Endothelial cell of hepatic sinusoid (primary cell): ENCODE data around the gene TMEM176B.

Source experiments
- in situ Hi-C: cut with HindIII; loops from 2 replicates; pipeline ENCODE4 v1.10.0; 2017; ENCODE audit warnings: low sequenced_read_pairs

Gene TMEM176B

DNA sequence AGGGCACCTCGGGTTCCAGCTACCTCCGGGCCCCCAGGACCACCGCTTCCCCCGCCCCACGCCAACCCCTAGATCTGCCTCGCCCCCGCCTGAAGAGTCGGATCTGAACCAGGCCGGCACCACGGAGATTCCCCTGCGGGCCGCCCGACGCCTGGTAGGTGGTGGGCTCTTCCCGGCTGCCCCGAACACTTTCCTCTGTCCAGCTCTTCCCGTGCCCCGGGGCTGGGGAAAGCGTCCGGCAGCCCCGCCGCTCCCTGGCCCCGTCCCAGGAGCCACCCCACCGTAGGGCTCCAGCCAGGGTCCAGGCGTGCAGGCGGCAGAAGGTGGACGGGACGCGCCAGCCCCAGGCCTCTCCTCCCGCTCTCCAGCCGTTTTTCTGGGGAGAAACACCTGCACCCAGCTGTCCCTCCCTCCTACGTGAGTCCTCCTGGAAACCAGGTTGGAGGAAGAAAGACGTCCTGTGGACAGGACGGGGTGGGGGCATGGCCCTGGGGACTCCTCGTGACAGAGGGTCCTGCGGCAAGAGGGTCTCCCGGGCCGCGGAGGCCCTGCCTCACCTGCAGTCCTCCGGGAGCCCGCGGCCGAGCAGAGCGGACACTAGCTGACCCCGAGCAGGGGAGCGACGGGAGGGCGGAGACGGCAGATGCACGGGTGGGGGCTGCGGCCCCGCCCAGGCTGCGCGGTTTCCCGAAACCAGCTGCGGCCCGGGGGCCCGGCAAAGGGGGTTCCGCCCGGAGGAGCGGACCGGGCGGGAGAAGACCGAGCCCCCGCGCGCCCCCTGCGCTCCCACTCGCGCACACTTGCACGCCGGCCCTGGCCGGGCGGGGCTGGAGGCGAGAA, at the start of gene TMEM176B:
TMEM176B (minus strand) TSS at position 624 of the 840 bp plus-strand sequence. CDS start 3,795 bp downstream, outside the sequence.
- in situ Hi-C loops = loop anchor here (5.0 kb wide), 1 partner anchor 37 kb away; no protein-coding TSS in a partner anchor

DNA sequence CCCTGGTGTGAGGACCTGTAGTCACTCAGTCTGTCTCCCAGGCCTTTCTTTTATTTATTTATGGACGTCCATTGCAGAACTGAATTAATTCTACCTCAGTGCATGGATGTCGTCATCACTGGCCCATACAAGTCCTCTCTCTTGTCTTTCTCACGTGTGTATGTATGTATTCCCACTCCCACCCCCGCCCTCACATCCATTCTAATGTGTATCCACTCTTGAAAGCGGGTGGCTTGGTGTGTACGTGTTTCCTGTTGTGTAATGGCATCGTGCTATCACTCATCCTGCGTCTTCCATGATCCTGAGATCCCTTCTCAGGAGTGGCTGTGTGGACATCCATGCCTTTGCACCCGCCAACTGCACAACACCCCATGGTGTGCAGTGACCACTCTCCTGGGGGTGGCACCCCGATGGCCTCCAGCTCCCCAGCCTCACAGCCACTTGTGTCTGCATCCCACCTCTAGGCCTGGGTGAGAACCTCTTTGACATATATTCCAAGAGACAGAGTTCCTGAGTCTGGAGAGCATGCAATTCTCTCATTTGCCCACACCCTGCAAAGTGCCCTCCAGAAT, 49.1 kb upstream of the TMEM176B start:
- in situ Hi-C loops = no loop called here

DNA sequence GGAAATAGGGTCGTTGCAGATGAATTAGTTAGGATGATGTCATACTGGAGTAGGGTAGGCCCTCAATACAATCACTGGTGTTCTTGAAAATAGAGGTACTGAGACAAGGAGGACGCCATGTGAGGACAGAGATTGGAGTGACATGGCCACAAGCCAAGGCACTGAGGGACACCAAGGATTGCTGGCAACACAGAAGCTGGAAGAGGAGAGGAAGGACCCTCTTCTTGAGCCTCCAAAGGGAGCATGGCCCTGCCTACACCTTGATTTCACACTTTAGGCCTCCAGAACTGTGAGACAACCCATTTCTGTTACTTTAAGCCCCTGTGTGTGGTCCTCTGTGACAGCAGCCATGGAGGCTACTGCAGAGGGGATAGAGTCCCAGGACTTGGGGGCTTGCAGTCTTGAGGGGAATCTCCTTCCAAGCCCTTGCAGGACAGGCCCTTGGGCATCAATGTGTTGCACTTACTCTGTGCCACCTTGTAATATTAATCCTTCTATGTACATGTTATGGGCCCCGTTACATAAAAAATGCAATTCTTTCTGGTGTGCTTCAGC, 48.5 kb upstream of the TMEM176B start:
- in situ Hi-C loops = no loop called here

DNA sequence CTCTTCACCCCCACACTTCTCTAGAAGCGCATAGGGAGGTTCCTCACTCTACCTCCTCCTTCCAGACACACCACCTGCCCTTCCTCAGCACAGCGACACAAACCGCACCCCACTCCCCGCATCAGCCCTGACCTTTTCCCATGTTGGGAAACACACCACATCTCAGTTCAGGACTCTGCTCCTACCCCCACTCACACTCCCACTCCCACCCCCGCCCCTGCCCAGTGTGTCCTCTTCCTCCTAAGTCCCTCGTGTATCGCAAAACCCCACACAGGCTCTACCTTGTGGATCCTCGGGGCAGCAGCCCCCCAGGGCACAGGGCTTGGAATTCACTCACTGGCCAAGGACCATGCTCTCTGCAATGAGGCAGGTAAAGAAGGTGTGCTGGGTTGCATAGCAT, 47.9 kb upstream of the TMEM176B start:
- in situ Hi-C loops = no loop called here

GRCh38 chr7:150847536-150847935, 47.4 kb upstream of the TMEM176B start:
- in situ Hi-C loops = no loop called here

DNA sequence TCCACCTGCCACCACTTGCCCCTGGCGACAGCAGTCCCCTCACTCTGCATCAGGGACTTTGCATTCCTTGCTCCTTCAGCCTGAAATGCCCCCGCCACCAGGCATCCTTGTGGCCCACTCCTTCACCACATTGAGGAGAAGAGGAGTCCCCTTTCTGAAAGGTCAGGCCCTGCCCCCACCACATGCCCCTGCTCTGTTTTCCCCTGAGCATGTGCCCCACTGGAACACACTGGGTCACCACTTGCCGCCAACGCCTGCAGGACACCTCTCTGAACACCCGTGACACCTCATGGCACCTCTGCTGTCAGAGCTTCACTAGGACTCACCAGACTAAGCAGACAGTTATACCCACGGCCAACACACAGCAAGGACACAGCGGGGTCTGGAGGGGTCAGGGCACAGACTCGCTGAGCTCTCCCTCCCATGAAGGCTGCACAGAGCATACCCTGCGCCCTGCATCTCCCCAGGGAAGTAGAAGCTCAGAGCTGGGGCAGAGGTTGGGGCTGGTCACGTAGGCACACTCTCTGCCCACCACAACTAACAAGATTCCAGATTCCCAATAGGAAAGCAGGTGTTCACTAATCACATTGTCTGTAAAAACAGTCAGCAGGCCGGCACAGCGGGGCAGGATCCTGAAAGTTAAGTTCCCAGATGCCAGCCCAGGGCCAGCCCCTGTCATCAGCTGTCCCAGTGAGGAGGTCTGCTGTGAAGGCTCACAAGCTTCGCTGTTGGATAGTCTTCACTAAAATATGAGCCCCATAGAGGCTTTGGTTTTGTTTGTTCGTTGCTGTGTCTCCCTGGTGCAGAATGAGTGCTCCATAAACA, 46.3 kb upstream of the TMEM176B start:
- in situ Hi-C loops = no loop called here

DNA sequence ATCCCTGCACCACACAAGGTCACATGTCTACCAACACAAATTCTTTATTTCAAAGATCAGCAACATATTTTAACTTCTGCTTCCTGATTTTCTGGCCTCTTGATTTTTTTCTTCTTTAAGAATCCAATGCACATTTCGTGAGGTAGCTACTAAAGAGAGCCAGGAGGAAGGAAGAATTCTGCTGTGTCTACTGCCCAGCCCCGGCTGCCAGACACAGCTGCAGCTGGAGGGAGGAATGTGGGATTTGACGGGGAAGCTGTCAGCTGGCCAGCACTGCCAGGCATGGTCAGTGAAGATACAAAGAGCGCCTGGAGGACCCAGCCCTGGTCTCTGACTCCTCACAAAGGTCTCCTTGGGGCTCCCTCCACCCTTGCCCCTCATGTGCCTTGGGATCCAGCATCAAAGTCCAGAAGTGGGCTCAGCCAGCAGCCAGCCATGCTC, 45.3 kb upstream of the TMEM176B start:
- in situ Hi-C loops = no loop called here

- in situ Hi-C loops = no loop called here
Measured at GRCh38 chr7:150842716-150843115, 42.6 kb upstream of the TMEM176B start.

- in situ Hi-C loops = no loop called here
Measured at GRCh38 chr7:150842018-150842417, 41.9 kb upstream of the TMEM176B start.

- in situ Hi-C loops = loop anchor here (5.0 kb wide), 1 partner anchor 37 kb away; the partner anchor contains the start of genes TMEM176A and TMEM176B
Measured at GRCh38 chr7:150838965-150839650, 38.9 kb upstream of the TMEM176B start.

- in situ Hi-C loops = loop anchor here (5.0 kb wide), 1 partner anchor 33 kb away; the partner anchor contains the start of genes TMEM176A and TMEM176B
Measured at GRCh38 chr7:150835702-150836280, 35.6 kb upstream of the TMEM176B start.

GRCh38 chr7:150835019-150835418, 34.9 kb upstream of the TMEM176B start:
- in situ Hi-C loops = loop anchor here (5.0 kb wide), 1 partner anchor 33 kb away; the partner anchor contains the start of genes TMEM176A and TMEM176B

DNA sequence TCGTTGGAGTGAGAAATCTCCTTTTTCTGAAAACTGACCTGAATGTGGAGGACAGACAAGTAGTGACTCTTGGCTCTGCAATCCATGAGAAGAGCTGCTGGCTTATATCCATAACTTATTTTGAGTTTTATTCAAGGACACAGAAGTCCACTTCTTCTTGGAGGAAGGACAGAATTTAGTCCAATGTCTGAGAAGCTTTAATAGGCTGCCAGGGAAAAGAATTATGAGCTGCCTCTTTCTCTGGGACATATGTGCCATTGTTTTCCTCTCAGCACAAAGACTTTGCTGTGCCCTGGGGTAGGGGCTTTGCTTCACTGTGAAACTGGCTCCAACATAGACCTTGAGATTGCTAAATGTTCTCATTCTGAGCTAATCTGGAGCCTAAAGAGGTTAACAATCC, 31.7 kb upstream of the TMEM176B start:
- in situ Hi-C loops = no loop called here

DNA sequence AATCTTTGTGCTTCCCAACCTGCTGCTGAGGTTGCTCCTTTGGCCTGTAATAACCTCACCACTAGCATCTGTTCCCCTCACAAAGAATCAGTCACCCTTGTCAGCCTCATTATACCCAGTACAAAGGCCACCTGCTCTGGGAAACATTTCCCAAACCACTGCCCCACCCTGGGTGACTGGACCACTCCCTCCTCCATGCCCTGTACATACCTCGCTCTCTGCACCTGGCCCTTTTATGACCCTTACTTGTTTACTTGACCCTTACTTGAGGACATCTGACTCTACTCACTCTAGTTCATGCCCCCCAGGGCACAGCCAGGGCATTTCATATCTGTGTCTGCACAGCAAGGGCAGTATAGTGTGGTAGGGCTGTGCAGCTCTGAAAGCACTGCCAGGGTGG, 30.8 kb upstream of the TMEM176B start:
- in situ Hi-C loops = no loop called here

- in situ Hi-C loops = no loop called here
Measured at GRCh38 chr7:150829426-150829825, 29.3 kb upstream of the TMEM176B start.

DNA sequence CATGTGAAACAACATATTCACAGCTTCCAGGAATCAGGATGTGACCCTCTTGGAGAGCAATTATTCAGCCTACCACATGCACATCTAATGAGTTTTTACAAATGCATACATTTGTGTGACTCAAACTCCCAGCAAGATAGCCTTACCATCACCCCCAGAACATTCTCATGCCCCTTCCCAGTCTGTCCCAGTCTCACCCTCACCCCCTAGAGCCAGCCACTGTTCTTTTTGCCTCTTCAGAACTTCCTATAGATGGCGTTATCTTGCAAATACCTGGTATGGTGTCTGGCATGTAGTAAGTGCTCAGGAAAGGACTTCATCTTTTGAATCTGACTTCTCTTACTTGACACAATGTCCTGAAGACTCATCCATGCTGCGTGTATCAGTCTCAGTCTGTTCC, 28.2 kb upstream of the TMEM176B start:
- in situ Hi-C loops = no loop called here

DNA sequence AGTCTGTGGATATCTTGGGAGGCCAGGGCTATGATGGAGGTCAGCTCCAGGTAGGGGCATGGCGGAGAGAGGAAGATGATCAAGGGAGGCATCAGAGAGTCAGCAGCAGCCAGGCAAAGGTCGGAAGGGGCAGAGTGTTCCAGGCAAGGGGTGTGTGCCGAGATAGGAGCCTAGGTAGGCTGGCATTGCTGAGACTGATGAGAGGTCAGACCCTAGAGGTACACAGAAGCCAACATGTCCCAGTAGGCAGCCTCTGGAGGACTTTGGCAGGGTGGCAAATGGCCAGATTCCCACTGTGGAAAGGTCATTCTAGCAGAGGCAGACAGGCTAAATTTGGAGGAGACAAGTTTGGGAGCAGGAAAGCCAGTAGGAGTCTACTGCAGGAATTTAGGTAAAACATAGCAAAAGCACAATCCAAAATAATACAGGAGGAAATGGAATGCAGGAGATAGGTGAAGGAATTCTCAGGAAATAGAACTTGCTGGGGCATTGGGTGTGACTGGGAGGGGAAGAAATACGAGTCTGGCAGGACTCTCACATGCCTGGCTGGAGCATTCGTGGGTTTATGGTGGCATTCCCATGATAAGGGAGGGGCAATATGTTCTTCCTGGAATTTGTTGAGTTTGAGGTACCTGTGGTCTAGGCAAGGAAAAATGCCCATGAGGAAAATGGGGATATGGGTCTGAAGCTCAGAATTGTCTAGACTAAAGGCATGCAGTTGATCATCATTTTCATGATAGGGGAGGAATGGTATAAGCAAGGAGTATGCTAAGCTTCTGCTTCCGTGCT, 26.1 kb upstream of the TMEM176B start:
- in situ Hi-C loops = no loop called here

DNA sequence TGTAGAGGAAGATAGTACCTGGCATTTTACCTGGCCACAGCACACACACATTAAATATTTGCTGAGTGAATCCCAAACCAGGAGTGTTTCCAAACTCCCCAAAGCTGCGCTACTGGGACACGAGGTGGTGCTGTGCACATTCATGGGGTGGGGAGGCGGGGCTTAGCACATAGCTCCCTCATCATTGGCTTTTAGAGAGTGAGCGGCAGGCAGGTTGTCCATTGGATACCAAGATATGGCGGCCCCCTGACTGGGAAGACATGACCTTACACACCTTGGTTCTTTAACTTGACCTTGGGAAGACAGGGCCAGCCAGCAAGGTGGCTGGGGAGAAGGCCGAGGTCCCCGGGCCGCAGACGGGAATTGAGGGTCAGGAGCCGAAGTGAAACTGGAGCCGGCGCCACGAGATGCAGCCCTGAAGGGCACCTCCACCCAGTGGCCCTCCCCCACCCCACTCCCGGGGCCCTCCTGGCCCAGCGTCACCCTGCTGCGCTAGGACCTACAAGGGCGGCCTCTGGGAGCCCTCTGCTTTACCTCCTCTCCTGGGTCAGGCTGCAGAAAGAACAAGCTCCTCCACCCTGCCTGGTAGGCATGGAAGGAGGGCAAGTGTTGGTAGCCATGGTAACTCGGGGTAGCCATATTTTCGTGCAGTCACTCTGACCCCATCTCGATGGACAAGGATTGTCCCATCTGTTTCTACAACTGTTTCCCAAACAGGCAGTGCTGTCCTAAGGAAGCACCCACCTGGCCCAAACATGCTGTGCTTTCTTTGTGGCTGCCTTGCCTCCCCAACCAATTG, 24.4 kb upstream of the TMEM176B start:
- in situ Hi-C loops = no loop called here
